Spinal cord (tissue), 10 donors: ENCODE results near the gene SLC16A8. TPM values are rescaled to one million over a fixed set of nuclear protein-coding genes. Genes with fewer than 3 reads are reported as not detected.

Source experiments
- DNase-seq, 6 donors: peaks; one replicate each; pipeline versions ENCODE4 v3.0.0 to v3.0.0-alpha.2; 2013 to 2015; ENCODE audit warnings: low spot score in 6 of 6, low read depth in 4 of 6
- H3K27ac ChIP-seq: one replicate; pipeline ENCODE4 v1.5.1; 2013; ENCODE audit warnings: low read depth, low read length, control low read depth
- H3K27me3 ChIP-seq: one replicate; pipeline ENCODE4 v1.6.1; 2013; ENCODE audit warnings: low read length; ENCODE audit not compliant: control insufficient read depth, insufficient read depth
- H3K36me3 ChIP-seq: one replicate; pipeline ENCODE4 v1.6.1; 2013; ENCODE audit warnings: low read length; ENCODE audit not compliant: control insufficient read depth, insufficient read depth
- H3K4me1 ChIP-seq: one replicate; pipeline ENCODE4 v1.6.1; 2013; ENCODE audit warnings: low read length; ENCODE audit not compliant: control insufficient read depth, insufficient read depth
- H3K4me3 ChIP-seq: one replicate; pipeline ENCODE4 v1.5.1; 2013; ENCODE audit warnings: low read depth, low read length, control low read depth
- H3K9me3 ChIP-seq: one replicate; pipeline ENCODE4 v1.6.1; 2013; ENCODE audit warnings: low read length; ENCODE audit not compliant: control insufficient read depth, insufficient read depth
- WGBS: methylation state at CpG from one replicate; pipeline ENCODE4 v1.1.5; 2013; ENCODE audit warnings: missing lambda C conversion rate; ENCODE audit not compliant: insufficient coverage; 5-methylcytosine and 5-hydroxymethylcytosine counted together
- polyA plus RNA-seq, 2 donors: library from polyadenylated mRNA; unstranded; fragments of 120-200 nt; gene quantifications; one replicate each; pipeline ENCODE4 v1.2.1, GENCODE V29; 2013; ENCODE audit not compliant: insufficient read length in 2 of 2
- total RNA-seq, 2 donors: library from RNA; depleted of rRNA in 1 of 2; stranded (reverse); fragments of 120-200 nt in 1 of 2; fragments of >200 nt in 1 of 2; gene quantifications; one replicate each; pipeline versions ENCODE4 v1.2.3 to v1.2.4, GENCODE V29; 2013 to 2014
- donor health status: healthy.

The SLC16A8 gene
- total and polyA plus RNA-seq, 4 donors: 2.0 to 7.9 (median 5.7) TPM

DNA sequence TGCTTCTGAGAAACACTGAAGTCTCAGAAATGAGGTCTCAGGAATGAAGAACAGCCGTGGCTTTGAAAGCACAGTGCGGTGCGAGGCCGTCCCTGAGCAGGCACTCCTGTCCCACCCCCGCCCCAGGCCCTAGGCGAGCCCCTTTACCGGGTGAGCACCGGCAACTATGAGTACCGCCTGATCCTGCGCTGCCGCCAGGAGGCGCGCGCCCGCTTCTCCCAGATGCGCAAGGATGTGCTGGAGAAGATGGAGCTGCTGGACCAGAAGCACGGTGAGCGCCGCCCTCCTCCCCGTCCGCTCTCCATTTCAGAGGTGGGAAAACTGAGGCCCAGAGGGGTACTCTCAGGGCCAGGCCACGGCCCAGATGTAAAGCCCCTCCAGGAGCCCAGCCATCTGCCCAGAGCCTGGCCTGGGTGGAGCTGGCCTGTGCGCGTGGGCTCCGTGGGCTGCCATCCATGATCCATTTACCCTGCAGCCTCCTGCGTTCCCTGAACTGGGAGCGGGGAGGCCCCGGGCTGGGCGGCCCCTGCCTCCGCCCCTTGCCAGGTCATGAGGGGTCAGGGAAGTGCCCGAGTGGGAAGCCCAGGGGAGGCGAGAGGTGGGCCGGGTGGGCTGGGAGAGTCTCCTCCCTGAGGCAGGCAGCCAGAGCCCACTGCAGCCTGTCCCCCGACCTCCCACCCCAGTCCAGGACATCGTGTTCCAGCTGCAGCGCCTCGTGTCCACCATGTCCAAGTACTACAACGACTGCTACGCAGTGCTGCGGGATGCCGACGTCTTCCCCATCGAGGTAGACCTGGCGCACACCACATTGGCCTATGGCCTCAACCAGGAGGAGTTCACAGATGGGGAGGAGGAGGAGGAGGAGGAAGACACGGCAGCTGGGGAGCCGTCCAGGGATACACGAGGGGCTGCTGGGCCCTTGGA, 9.5 kb downstream of the SLC16A8 start:
- Histone ChIP-seq H3K27me3 (no peaks in the 10 kb centered on the region), H3K27ac (no peak overlapping the region), H3K4me3 (no peak overlapping the region), H3K36me3 (peaks cover 85% of the 10 kb centered on the region), H3K9me3 (no peaks in the 10 kb centered on the region), H3K4me1 (peaks cover 17% of the 10 kb centered on the region)
- DNase-seq: peak in 2 of 6 donors; percentile 27 to 35
- 67% methylated on average over 42 of the region's 47 CpGs for WGBS

DNA sequence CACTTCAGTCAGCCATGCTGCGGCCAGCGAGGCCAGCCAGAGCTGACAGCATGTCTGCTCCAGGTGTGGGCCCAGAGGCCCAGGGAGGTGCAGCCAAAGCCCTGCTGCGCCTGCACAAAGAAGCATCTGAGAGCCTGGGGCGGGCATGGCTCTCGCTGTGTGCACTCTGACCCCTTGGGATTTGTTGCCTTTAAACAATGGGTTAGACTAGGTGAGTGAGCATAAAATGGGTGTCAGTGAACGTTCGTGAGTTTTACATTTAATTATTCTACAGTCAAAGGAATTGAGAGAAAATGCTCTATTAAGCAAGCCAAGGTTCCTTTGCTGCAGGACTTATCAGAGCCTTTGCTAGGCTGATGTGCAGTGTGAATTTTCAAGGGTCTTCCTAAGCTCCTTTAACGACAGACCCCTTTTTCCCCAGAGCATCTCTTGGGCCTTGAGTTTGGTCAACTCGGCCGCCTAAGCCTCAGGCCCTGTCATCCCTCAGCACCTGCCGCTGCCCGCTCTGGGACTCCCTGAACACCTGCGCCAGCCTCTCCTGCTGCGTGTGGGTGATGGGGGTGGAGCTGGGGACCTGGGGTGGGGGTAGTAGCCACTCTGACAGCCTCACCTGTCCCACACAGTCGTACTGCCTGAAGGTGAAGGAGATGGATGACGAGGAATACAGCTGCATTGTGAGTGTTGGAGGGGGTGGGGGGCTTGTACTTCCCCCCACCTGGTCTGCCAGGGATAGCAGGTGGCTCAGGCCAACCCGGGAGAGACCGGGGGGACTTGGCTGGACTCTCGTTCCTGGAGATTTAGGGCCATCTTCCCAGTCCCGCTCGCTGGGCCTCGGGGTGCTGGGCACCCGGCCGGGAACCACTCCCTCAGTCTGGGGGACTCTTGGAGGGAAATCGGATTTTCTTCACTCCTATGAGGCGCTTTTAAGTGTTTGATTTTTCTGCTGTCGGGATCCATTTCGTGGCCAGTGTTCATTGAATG, 10.5 kb downstream of the SLC16A8 start:
- H3K9me3 ChIP-seq: no peaks in the 10 kb centered on the region
- no peak for DNase-seq
- no peak overlapping the region for H3K4me3 ChIP-seq
- 95% methylated on average over 19 of the region's 28 CpGs for WGBS
- no peak overlapping the region for H3K27ac ChIP-seq
- H3K36me3 ChIP-seq: peaks cover 93% of the 10 kb centered on the region
- H3K4me1 ChIP-seq: peaks cover 27% of the 10 kb centered on the region
- H3K27me3 ChIP-seq: no peaks in the 10 kb centered on the region

DNA sequence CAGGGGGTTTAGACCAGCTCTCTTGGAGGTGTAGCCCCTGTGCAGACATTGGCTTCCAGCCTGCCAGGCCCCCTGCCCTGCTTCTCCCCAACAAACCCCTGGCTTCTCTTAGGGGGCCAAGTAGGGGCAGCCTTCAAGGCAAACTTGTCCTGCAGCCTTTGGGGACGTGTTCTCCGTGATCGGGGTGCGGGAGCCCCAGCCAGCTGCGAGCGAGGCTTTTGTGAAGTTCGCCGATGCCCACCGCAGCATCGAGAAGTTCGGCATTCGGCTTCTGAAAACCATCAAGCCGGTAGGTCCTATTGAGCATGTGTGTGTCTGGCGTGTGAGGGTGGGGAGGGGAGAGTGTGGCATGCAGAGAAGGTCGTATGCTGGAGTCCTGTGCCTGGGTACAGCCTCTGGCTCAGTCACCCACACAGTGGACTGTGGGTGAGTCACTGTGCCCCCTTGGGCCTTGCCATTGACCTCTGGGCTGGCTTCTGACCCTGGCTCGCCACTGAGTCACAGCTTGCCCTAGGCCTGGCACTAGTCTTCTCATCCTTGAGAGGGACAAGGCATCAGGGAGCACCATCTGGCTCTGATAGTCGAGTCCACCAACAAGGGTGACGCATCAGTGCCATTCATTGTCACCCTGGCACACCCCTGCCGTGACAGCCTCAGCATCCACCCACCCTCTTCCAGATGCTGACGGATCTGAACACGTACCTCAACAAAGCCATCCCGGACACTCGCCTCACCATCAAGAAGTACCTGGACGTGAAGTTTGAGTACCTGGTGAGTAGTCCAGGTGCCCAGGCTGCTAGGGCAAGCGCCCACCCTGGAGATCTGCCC, 11.4 kb downstream of the SLC16A8 start:
- 96% methylated on average over 25 of the region's 25 CpGs for WGBS
- Histone ChIP-seq H3K4me3 (no peak overlapping the region), H3K27ac (no peak overlapping the region), H3K9me3 (no peaks in the 10 kb centered on the region), H3K36me3 (peaks cover 93% of the 10 kb centered on the region), H3K4me1 (peaks cover 30% of the 10 kb centered on the region), H3K27me3 (no peaks in the 10 kb centered on the region)
- DNase-seq: no peak

DNA sequence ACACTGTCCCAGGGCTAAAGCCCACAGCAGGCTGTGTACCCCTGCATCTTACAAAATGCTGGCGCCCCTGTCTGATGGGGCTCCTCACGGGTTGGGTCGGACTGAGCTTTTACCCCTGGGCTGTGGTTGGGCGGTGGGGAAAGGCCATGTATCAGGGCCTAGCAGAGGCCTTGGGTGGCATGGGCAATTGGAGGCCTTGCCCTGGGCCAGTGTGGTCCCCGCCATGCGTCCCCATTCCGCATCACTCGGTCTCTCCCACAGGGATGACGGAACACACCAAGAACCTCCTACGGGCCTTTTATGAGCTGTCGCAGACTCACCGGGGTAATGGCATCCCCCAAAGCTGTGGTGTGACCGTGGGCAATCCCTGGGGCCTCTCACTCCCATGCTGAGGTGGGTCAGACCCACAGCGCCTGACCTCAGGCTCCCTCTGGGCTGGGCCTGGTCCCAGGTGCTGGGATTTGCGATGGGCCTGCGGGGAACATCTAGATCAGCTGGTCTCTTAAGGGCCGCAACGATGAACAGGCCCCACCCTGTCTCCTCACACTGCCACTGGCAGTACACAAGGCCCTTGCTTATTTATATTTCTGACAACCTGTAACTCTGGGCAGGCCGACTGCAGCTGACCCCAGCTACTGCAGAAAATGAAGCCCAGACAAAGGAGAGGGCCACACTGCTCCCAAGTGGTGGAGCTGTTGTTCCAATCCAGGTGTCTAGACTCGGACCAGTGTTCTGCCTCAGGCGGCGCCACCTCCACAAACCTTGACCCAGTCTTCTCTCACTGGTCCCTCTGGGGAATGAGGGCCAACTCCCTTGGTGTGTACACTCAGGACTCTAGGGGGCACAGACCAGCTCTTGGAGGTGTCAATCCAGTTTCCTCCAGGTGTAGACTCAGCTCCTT, 12.3 kb downstream of the SLC16A8 start:
- no peaks in the 10 kb centered on the region for H3K27me3 ChIP-seq
- peaks cover 30% of the 10 kb centered on the region for H3K4me1 ChIP-seq
- no peak for DNase-seq
- H3K9me3 ChIP-seq: no peaks in the 10 kb centered on the region
- H3K36me3 ChIP-seq: peaks cover 95% of the 10 kb centered on the region
- 89% methylated on average over 19 of the region's 22 CpGs for WGBS
- no peak overlapping the region for H3K27ac ChIP-seq
- no peak overlapping the region for H3K4me3 ChIP-seq

DNA sequence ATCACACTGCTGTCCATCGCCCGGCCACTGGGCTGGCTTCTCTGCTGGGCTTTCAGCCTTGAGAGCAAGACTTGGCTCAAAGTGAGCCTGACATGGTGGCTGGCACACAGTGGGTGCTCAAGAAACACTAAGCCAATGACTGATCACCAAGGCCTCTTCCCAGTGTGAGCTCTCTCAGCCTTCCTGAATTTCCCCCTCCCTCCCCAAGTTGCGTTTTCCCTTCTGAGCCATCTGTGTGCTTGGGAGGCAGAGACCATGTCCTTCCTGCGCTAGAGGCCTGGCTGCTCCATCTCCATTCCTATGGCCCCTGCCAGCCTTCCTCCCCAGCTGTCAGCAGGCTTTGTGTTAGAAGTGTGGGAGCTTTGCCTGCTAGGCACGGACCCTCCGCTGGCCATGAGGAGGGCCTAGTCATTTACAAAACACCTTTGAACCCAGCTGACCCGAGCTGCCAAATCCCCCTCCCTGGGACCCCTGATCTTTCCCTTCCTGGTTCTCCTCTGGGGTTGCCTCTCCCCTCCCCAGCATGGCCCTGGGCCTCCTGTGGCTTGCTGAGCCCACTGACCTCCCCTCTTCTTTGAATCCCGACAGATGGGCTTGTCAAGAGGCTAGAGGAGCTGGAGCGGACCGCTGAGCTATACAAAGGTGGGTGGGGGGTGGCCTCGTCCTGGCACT, 13.6 kb downstream of the SLC16A8 start:
- peak overlapping the region; percentile 42 for H3K27ac ChIP-seq
- H3K4me1 ChIP-seq: peaks cover 28% of the 10 kb centered on the region
- no peak overlapping the region for H3K4me3 ChIP-seq

DNA sequence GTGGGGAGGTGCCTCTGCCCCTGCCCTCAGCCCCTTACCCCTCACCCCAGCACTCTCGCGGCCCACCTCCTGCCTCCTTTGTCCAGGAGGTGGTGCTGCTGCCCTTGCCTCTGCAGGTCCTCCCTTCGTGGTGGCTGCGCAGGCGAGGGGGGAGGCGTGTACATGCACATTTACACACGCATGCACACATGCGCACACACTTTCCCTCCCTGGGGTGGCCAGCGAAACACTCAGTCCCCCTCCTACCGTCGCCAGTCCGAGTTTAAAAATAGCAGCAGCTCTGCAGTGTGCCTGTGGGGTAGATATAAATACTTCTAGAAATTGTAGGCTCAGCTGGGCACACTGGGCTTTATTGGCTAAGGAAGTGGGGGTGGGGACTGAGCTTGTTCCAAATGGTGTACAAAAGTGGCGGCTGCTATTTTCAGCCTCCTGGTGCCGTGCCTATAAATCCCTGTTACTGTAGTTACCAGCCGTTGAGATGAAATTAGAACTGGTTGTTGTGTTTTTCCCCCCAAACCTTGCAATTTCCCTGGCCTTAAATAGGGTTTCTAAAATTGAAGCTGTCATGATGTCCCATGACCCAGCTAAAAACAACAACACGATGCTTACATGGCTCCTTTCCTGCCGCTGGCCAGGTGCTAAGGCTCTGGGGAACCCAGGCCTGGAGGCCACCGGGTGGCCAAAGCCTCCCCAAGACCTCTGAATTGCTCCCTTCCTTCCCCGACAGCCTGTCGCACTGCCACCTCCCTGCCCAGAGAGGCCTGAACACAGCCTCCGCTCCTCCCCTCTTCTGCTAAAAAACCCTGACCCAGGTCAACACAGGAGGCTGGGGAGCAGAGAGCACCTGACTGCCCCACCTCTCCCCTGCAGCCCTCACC, 14.4 kb downstream of the SLC16A8 start:
- peak in 3 of 6 donors; percentile 23 to 91 (median 90) for DNase-seq
- peaks cover 98% of the 10 kb centered on the region for H3K36me3 ChIP-seq
- 74% methylated on average over 12 of the region's 21 CpGs for whole genome bisulfite sequencing
- peak overlapping the region; percentile 42 for H3K27ac ChIP-seq
- H3K27me3 ChIP-seq: no peaks in the 10 kb centered on the region
- no peak overlapping the region for H3K4me3 ChIP-seq
- peaks cover 26% of the 10 kb centered on the region for H3K4me1 ChIP-seq
- no peaks in the 10 kb centered on the region for H3K9me3 ChIP-seq

More for the DNA sequence above, 13.6 kb downstream of the SLC16A8 start:
- Histone ChIP-seq H3K27me3 (no peaks in the 10 kb centered on the region), H3K9me3 (no peaks in the 10 kb centered on the region), H3K36me3 (peaks cover 98% of the 10 kb centered on the region)
- DNase-seq: no peak
- 69% methylated on average over 5 of the region's 11 CpGs for WGBS

DNA sequence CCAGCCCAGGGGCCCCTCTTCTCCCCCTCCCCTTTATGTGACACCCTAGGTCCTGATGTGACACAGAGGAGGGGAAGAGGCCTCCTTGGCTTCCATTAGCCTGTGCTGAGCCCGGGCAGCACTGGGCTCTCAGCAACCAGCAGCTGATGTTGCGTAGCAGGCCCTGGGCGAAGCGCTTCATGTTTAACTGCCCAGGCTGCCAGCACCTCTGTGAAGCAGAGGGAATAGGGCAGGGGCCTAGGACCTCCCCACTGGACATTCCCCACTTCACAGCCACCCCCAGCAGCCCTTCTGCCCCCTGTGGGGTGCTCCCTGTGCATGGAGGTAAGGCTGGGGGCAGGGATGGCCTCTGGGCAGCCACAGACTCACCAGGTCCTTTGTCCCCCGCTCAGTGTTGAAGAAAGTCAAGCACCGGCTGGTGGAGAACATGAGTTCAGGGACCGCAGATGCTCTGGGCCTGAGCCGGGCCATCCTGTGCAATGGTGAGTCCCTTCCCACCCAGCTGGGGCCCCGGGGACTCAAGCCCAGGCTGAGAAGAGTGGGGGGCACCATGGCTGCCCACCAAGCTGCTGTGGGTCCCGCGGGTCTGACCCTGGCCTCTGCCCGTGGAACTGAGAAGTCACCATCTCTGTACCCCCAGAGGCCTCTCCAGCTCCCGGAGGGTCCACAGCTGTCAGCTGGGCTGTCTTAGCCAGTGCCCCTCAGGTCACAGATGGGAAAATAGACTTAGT, 15.2 kb downstream of the SLC16A8 start:
- WGBS: 81% methylated on average over 9 of the region's 13 CpGs
- no peak overlapping the region for H3K4me3 ChIP-seq
- H3K27ac ChIP-seq: no peak overlapping the region

More for the DNA sequence above, 15.2 kb downstream of the SLC16A8 start:
- no peaks in the 10 kb centered on the region for H3K27me3 ChIP-seq
- H3K36me3 ChIP-seq: peaks cover 93% of the 10 kb centered on the region
- H3K4me1 ChIP-seq: peaks cover 26% of the 10 kb centered on the region
- H3K9me3 ChIP-seq: no peaks in the 10 kb centered on the region
- no peak for DNase-seq
